ENCODE measurements around the gene OSBPL7.

OSBPL7 gene

GRCh38 chr17:47867813-47868533, 46.4 kb upstream of the OSBPL7 start:
- Histone ChIP-seq H3K27ac (ENCODE audit: extremely low read depth, low read depth, low read length) (no peak overlapping the region), H3K4me3 (ENCODE audit: low read depth, low read length) (no peak overlapping the region), H3K36me3 (ENCODE audit: control insufficient read depth in 2 of 2, insufficient read depth in 1 of 2, low read length in 2 of 2) (no peaks in the 10 kb centered on the region), H3K9me3 (ENCODE audit: control insufficient read depth, insufficient read depth, low read depth, low read length) (no peaks in the 10 kb centered on the region), H3K4me1 (ENCODE audit: control insufficient read depth, insufficient read depth, low read length) (no peaks in the 10 kb centered on the region)
- CTCF ChIA-PET, result interaction anchor here (0.9 kb wide), 1 partner anchor 23 kb away, joined by 3 read pairs; no protein-coding TSS in a partner anchor
- POLR2A ChIA-PET, result no interaction called here
- TF ChIP-seq TCF7L2 (IDR thresholded peaks at IDR 0.05; ENCODE audit: borderline replicate concordance, low read depth, low read length), result no peak
- TF ChIP-seq, protein P1, sequence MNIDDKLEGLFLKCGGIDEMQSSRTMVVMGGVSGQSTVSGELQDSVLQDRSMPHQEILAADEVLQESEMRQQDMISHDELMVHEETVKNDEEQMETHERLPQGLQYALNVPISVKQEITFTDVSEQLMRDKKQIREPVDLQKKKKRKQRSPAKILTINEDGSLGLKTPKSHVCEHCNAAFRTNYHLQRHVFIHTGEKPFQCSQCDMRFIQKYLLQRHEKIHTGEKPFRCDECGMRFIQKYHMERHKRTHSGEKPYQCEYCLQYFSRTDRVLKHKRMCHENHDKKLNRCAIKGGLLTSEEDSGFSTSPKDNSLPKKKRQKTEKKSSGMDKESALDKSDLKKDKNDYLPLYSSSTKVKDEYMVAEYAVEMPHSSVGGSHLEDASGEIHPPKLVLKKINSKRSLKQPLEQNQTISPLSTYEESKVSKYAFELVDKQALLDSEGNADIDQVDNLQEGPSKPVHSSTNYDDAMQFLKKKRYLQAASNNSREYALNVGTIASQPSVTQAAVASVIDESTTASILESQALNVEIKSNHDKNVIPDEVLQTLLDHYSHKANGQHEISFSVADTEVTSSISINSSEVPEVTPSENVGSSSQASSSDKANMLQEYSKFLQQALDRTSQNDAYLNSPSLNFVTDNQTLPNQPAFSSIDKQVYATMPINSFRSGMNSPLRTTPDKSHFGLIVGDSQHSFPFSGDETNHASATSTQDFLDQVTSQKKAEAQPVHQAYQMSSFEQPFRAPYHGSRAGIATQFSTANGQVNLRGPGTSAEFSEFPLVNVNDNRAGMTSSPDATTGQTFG (tag by site-specific recombination; IDR thresholded peaks at IDR 0.05; ENCODE audit: borderline replicate concordance), result no peak
- no peak for TF ChIP-seq ZNF514 (tag by site-specific recombination; IDR thresholded peaks at IDR 0.05)
- no peak for TF ChIP-seq ZNF292 (tag by site-specific recombination; IDR thresholded peaks at IDR 0.05; ENCODE audit: borderline replicate concordance, low read depth)
- TF ChIP-seq ZNF530 (tag by site-specific recombination; IDR thresholded peaks at IDR 0.05; ENCODE audit: low read depth), result no peak
- TF ChIP-seq, protein P2, sequence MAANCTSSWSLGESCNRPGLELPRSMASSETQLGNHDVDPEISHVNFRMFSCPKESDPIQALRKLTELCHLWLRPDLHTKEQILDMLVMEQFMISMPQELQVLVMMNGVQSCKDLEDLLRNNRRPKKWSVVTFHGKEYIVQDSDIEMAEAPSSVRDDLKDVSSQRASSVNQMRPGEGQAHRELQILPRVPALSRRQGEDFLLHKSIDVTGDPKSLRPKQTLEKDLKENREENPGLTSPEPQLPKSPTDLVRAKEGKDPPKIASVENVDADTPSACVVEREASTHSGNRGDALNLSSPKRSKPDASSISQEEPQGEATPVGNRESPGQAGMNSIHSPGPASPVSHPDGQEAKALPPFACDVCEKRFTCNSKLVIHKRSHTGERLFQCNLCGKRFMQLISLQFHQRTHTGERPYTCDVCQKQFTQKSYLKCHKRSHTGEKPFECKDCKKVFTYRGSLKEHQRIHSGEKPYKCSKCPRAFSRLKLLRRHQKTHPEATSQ (tag by site-specific recombination; IDR thresholded peaks at IDR 0.05), result no peak
- TF ChIP-seq ZNF202 (tag by site-specific recombination; IDR thresholded peaks at IDR 0.05; ENCODE audit: borderline replicate concordance), result no peak
- TF ChIP-seq ZNF404 (tag by site-specific recombination; IDR thresholded peaks at IDR 0.05), result no peak
- no peak for TF ChIP-seq ZNF555 (tag by site-specific recombination; conservative IDR thresholded peaks at IDR 0.05)
- TF ChIP-seq PRDM10 (tag by site-specific recombination; IDR thresholded peaks at IDR 0.05), result 0 out of 2 replicates have a peak, but pooled peaks have one; percentile 33
- TF ChIP-seq TSHZ1 (tag by site-specific recombination; IDR thresholded peaks at IDR 0.05; ENCODE audit: borderline replicate concordance), result no peak
- TF ChIP-seq, protein P3, sequence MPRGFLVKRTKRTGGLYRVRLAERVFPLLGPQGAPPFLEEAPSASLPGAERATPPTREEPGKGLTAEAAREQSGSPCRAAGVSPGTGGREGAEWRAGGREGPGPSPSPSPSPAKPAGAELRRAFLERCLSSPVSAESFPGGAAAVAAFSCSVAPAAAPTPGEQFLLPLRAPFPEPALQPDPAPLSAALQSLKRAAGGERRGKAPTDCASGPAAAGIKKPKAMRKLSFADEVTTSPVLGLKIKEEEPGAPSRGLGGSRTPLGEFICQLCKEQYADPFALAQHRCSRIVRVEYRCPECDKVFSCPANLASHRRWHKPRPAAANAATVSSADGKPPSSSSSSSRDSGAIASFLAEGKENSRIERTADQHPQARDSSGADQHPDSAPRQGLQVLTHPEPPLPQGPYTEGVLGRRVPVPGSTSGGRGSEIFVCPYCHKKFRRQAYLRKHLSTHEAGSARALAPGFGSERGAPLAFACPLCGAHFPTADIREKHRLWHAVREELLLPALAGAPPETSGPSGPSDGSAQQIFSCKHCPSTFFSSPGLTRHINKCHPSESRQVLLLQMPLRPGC (tag by site-specific recombination; IDR thresholded peaks at IDR 0.05), result no peak
- TF ChIP-seq ZFHX2 (tag by site-specific recombination; conservative IDR thresholded peaks at IDR 0.05), result peak; percentile 46; the same call in 1 of the 2 replicates
- no peak for TF ChIP-seq ZNF529 (tag by site-specific recombination; IDR thresholded peaks at IDR 0.05; ENCODE audit: insufficient replicate concordance)
- TF ChIP-seq, protein P4, sequence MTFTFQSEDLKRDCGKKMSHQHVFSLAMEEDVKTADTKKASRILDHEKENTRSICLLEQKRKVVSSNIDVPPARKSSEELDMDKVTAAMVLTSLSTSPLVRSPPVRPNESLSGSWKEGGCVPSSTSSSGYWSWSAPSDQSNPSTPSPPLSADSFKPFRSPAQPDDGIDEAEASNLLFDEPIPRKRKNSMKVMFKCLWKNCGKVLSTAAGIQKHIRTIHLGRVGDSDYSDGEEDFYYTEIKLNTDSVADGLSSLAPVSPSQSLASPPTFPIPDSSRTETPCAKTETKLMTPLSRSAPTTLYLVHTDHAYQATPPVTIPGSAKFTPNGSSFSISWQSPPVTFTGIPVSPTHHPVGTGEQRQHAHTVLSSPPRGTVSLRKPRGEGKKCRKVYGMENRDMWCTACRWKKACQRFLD (tag by site-specific recombination; IDR thresholded peaks at IDR 0.05), result no peak
- no peak for TF ChIP-seq ZNF791 (tag by site-specific recombination; IDR thresholded peaks at IDR 0.05)
- TF ChIP-seq ZNF571 (tag by site-specific recombination; IDR thresholded peaks at IDR 0.05), result no peak
- TF ChIP-seq EGR2 (tag by site-specific recombination; IDR thresholded peaks at IDR 0.05; ENCODE audit: low read depth), result 0 out of 2 replicates have a peak, but pooled peaks have one; percentile 12
- TF ChIP-seq CTCF (tag by site-specific recombination; IDR thresholded peaks at IDR 0.05), result no peak

Data from HEK293 (cell line).